ENCODE measurements around the gene NMRK1. TPM values are rescaled to one million over a fixed set of nuclear protein-coding genes. Genes with fewer than 3 reads are reported as not detected.

NMRK1 gene
- polyA plus RNA-seq, 1 donor, result 18.8 TPM

DNA sequence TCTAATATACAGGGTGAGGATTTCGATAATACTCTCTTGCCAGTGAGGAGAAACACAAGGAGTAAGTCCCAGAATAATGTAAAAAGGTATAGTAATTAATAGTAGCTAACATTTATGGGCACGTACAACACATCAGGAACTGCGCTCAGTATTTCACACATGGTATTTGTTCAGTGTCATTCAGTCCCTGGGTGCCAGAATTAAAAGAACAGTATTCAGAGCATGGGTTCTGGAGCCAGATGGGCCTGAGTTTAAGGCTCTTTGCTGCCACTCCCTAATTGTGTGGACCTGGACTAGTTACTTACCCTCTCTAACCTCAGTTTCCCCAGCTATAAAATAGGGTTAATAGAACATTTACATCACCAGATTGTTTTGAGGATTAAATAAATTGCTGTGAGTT, 16.7 kb upstream of the NMRK1 start:
- no peak for DNase-seq

DNA sequence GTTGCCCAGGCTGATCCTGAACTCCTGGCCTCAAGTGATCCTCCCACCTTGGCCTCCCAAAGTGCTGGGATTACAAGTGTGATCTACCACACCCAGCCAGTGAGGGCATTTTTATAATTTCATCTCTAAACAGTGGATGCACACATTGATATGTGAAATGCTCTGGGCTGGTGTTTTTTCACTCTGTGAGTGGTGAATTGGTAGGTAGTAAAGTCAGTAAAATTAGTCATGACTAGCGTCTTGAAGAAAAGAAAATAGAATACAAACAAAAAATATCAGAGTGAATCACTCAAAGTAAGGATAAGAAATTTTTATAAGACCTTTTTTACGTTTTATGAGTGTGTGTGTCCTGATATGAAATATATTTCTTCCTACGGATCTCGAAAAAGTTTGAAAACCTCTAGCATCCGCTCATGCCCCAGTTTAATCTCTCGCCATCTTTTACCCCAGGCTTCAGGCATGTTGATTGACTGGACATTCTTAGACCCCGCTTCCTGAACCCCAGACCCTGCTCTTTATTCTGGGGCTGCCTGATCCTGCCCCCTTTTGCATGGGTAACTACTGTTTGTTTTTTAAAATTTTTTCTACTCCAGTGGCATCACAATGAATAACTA, 14.3 kb upstream of the NMRK1 start:
- no peak for DNase-seq

DNA sequence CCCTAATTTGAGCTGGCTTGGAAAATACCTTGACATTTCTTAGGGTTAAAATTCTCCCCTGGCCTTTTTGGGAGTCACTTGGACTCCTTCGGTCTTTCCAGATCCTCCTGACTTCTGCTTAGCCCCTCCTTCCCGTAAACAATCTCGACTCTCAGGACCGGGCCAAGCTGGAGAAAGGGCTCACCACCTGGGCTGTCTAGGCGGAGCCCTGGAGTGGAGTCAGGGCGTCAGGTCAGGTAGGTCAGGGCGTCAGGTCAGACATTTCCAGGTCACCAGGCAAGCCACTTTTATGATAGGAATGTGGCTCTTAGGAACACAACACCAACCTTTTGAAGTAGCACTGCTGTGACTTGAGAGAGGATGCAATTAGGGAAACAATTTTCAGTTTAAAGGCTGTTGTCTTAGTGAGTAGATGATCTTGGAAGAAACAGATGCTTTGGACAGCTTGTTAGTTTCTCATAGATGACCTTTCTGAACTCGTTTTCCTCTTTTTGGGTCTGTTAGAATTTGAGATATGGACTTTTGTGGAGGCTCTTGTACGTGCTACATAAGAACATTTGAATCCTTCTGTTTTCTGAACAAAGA, 13.1 kb upstream of the NMRK1 start:
- no peak for DNase-seq

DNA sequence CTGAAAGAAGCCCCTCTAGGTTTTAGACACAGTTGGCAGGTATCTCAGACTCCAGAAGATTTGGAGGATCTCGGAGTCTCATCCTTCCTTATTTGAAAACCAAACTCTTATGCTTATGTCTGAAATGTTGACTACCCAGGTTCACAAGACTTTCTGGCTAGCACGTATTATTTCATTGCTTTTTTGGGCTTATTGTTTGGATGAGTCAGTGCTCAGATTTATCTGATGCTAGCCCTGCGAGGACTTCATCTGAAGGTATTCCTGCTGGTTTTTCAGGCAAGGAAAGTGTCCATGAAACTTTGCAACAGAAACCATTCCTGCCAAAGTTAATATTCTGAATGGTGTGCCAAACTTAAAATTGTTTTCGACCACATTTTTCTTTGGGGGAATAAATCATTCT, 8.8 kb upstream of the NMRK1 start:
- DNase-seq, result no peak

DNA sequence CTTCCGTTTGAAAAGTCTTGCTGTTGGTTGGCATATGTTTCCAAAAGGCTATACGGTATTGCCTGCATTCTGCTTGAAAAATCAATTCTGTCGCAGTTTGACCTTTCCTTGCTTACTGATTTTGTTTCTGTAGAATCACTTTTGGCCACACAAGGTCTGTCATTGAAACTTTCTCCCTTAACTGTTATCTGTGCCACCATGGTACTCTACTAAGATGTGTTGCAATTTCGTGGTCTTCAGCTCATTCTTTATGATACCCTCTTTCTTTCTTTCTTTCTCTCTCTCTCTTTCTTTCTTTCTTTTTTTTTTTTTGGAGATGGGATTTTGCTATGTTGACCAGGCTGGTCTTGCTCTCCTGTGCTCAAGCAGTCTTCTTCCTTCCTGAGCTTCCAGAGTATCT, 4.8 kb upstream of the NMRK1 start:
- no peak for DNase-seq

DNA sequence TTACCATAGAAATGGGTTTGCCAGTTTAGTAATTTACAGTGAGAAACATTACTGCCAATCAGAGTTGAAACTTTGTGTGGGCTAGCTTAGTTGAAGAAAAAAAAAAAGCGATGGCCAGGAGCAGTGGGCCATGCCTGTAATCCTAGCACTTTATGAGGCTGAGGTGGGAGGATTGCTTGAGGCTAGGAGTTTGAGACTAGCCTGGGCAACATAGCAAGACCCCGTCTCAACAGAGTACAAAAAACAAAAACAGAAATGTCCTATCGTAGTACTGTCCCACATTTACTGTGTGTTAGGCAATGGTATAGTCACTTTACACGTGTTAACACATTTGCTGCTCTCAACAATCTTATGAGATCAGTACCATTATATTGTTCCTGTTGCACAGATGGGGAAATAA, 2.6 kb upstream of the NMRK1 start:
- no peak for DNase-seq

DNA sequence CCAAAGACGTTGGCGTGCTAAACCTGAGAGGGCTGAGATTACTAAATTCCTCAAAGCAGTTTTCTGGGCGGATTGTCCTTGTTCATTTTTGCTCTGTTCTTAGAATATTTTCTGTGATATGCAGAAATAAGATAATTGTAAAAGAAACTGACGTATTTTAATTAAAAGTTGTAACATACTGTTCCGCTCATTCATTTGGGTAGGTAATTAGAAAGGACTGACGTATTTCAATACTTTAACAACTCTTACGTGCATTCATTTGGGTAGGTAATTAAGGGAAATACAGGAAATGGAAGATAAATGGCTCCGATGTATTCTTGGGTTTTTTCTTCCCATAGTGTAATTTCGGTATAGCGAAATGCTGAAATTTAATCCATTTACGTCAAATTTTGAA, 1.4 kb upstream of the NMRK1 start:
- no peak for DNase-seq

DNA sequence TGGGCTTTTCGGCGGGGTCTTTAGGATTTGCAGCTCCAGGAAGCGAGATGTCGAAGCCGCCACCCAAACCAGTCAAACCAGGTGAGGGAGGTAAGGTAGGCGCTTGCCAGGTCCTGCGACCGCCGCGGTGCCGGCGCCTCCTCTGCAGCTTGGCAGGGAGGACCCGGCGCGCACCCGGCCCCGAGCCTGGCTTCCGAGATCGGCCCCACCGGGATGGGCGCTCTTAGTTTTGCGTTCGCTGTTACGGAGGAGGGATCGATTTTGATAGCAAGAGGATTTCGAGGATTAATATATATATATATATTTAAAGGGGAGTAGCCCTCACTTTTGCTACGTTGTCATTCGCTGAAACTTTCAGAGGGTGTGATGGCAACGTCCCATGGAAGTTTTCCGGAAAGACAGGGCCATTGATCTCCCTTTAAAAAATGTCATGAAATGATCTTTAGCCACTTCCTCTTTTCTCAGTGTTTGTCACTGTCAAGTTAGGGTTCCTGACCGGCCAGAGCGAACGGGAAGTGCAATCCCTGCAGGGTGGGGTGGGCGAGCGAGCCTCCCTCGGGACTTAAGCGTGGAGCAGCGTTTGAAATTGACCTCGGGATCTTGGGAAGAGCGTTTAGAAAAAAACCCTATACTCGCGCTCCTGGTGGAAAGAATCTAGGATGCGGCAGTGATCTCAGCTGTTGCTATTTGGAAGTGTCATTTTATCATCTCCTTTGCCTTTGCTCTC, 854 bp upstream of the NMRK1 start:
- peak; percentile 42 for DNase-seq

DNA sequence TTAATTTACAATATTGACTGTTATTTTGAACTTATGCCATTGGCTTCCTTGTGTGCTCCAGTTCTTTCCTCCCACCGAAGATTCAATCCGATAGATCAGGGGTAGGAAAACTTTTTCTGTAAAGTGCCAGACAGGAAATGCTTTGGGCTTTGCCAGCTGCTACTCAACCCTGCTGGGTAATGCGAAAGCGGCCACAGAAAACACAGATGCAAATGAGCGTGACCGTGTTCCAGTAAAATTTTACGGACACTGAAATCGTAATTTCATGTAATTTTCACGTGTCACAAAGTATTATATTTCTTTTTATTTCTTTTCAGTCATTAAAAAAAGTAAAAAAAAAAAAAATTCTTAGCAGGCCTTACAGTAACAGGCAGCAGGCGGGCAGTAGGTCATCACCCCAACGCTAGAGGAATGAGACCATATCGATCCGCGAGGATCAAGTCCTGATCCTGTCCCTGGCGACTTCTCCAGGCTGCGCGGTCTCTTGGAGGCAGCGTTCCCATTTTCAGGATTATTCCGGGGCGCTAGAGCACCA, 599 bp downstream of the NMRK1 start:
- DNase-seq, result no peak

DNA sequence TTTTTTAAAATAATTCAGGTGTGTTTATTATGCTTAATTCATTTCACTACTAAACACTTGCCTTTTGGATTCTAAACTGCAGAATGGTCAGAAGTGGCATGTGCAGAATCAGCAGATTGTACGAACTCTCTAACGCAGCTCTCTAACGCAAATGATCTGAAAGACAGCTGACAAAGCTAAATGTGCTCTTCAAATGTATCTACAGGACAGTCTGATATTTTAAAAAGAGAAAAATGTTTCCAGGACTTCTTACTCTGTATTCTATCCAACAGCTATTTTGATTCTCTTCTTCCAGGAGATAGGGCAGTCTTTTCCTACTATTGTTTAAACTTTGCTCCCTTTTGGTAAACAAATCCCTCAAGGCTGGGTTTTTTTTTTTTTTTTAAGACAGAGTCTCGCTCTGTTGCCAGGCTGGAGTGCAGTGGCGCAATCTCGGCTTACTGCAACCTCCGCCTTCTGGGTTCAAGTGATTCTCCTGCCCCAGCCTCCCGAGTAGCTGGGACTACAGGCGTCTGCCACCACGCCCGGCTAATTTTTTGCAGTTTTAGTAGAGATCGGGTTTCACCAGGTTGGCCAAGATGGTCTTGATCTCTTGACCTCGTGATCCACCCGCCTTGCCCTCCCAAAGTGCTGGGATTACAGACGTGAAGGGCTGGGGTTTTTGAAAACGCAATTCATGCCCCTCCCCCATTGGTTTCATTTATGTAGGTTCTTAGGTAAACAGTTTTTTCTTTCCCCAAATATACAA, 1.2 kb downstream of the NMRK1 start:
- no peak for DNase-seq

DNA sequence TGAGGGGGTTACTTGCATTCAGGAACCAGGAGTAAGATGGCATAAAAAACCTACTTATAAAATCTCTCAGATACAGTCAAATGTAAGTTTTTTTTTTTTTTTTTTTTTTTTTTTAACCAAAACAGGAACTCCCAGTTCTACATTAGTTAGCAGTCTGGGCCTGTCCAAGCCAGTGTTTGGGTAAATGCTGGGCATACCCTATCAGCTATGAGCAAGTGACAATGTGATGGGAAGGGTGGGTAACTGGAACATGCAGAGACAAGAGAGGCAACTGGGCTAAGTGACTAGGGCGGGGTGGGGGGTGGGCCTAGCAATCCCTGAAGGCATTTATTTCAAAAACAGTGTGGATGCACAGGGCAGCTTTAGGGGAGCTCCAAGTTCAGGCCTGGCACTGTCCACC, 2.3 kb downstream of the NMRK1 start:
- DNase-seq, result no peak

DNA sequence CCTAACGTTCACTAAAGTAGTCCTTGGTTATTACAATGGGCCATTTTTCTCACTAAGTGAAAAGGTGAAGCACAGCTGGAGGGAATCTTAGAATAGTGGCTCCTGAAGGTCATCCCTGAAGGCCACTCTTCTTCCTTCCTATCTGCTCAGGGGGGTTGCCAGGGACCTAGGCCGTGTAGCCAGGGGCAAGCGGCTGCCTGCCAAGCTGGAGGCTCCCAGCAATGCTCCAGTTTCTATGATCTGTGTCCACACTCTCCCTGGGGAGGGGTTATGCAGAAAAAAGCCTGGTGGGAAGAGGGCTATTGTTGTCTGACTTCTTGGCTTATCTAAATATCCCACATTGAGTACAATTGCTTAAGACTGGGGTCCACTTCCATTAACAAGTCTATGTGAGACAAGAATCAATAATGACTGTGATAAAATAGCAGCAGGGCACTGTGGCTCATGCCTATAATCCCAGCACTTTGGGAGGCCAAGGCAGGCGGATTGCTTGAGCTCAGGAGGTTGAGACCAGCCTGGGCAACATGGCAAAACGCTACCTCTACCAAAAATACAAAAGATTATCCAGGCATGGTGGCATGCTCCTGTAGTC, 3.8 kb downstream of the NMRK1 start:
- DNase-seq, result no peak

DNA sequence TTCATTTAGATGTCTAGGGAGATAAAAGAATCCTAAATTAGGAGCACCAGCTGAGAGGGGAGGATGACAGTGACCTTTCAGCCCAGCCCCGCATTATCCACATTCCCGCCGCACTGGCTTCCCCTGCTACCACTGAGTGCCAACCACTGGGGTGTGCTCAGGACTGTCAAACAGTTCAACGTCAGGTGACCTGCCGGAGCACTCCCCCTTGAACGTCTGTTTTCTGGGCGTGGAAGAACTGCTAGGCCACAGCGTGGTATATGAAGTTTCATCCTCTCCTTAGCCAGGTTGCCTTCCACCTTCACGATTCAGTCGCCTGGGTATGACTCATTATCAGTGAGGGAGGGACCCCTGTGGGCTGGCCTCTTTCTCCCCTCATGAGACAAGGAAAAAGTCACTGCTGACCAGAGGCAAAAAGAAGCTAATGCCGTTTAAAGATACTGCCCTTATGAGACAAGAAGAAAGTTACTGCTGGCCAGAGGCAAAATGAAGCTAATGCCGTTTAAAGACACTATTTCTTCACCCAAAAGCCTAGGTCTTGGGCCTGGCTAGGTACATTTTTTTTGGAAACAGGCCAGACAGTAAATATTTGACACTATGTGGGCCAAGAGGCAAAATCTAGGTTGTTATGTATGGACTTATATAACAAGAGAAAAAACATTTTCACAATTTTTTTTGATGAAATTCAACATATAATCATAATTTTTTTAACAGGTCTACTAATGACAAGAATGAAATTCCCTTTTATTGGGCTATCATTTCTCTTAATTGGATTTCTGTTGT, 4.6 kb downstream of the NMRK1 start:
- peak; percentile 29 for DNase-seq

DNA sequence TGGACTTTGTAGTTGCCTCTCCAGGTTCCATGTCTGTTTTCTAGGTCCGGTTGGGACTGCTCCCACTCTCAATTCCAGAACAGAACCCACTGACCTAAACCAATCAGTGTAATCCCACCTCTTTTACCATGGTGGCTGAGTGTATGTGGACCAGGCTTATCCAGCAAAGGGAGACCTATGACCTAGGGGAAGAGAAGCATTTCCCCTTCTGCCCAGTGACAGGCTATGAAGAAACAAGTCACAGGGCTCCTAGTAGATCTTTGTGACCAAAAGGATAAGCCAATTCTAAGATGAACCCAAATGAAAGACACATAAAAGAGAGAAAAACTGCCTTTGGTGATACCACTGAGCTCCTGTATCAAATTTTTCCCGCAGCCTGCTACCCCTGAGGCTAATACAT, 6.3 kb downstream of the NMRK1 start:
- DNase-seq, result no peak

DNA sequence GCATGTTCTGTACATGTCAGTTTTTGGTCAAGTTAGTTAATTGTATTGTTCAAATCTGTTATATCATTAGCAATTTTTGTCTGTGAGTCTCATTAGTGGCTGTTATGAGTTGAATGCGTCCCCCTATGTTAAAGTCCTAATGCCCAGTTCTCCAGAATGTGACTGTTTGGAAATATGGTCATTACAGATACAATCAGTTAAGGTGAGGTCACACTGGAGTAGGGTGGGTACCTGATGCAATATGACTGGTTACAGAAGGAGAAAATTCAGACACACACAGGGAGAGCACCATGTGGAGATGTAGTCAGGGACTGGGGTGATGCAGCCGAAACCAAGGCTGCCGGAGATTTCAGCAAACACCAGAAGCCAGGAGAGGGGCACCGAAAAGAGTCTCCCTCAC, 15.1 kb downstream of the NMRK1 start:
- DNase-seq, result no peak

DNA sequence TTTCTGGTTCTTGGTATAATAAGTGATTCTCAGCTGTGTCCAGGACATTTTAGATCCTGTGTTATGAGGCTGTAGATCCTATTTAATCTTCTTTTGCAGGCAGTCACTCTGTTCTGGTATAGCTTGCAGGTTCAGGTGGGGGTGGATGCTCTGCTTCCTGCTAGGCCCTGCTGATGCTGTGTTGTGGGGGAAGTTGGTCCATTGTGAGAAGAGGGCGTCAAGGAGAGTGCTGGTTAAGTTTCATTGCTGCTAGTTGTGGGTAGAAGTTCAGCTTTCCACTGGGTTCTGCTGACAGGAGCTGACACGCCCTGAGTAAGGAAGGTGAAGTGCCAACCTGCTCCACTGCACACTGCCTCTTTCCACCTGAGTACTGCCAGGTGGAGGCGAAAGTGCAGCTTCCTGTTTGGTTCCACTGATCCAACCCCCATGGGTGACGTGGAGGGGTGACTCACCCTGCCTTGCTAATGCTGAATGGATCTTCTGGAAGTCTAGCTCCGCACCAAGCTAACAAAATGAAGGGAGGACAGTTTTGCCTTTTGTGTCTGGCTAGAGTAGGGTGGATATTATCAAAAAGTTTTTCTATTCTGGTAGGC, 16.3 kb downstream of the NMRK1 start:
- DNase-seq, result no peak

DNA sequence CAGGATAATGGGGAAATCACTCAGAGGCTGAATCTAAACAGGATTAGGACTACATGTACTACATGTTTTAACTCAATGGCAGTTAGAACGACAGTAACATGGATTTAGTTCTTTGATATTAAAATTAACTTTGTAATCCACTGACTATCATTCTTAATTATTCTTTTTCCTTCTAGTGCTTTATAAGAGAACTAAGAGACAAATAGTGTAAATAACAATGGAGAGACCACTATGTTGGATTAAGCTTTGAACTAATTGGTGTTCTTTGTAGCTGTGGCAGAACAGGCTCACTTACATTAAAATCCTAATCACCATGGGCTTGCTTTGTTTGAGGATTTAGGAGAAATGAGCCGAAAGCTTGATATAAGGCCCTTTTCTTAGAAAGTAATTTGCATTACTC, 18.8 kb downstream of the NMRK1 start:
- DNase-seq, result no peak

DNA sequence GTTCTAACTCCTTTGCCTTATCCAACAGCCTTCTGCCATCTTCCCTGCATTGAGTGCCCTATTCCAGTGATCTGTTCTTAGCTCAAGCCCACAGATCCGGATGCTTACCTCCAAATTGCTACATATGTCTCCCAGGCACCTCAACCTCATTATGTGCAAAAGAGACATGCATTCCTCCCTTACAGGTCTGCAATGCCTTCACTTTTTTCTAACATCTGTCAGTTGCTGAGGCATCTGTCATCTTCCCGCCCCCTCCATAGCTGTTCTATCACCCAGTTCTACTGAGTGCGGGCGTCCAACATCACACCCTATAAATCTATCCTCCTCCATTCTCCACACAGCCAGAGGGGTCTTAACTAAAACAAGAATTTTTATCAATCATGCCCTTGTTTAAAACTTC, 20.1 kb downstream of the NMRK1 start:
- no peak for DNase-seq

DNA sequence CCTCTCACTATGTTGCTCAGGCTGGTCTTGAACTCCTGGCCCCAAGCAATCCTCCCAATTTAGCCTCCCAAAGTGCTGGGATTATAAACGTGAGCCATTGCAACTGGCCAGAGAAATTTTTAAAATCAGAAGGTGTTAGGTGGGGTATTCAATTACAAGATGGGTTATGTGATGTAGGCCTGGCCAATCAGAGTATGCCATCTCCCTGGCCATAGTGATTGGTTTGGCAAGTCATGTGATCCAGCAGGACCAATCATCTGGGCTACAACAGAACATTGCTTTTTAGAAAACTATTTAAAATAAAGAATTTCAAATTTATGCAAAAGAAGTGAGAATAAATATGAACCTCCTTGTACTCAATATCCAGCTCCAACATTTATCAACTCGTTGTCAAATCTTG, 22.4 kb downstream of the NMRK1 start:
- no peak for DNase-seq

DNA sequence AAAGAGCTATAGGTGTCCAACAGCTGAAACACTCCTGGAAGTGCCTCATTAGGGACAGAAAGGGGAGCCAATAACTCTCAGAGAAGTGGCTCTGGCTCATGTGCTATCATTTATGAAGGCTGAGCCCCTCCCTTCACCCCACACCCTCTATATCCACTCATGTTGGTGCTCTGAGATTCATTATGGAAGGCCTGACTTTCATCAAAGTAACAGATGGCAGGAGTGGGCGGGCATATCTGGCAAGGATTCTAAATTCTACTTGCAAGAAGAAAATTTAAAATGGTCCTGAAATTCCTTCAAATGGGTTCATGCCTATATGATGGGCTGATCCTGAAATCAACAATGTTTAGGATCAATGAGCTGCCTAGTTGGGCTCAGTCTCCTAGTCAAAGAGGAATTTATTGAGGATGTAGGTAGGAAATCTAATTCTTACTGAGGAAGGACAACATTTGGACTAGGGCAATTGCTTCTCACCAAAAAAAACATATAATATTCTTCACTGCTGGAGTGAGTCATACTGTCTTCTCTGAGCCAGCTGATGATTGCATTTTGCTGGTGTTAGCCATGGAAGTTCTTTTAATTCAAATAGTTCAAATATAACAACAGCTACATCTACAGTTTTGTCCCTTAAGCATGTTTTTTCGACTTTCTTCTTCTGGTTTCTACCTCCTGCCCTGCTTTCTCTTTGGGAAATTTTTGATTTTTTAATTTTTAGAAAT, 23.5 kb downstream of the NMRK1 start:
- DNase-seq, result no peak
